GM19463 (cell line): Measurements from ENCODE around the gene LCLAT1.
"Not testable (repeated sequence)": the region's sequence is repeated elsewhere in the genome, so short reads cannot be mapped to it uniquely, and the experiment has no call there.

Source experiments
- ATAC-seq: cut with Tn5 transposase; IDR thresholded peaks from one replicate; pipeline ENCODE4 v1.9.1; 2021; ENCODE audit warnings: mild to moderate bottlenecking, moderate library complexity; ENCODE audit not compliant: unreplicated experiment

LCLAT1 gene

DNA sequence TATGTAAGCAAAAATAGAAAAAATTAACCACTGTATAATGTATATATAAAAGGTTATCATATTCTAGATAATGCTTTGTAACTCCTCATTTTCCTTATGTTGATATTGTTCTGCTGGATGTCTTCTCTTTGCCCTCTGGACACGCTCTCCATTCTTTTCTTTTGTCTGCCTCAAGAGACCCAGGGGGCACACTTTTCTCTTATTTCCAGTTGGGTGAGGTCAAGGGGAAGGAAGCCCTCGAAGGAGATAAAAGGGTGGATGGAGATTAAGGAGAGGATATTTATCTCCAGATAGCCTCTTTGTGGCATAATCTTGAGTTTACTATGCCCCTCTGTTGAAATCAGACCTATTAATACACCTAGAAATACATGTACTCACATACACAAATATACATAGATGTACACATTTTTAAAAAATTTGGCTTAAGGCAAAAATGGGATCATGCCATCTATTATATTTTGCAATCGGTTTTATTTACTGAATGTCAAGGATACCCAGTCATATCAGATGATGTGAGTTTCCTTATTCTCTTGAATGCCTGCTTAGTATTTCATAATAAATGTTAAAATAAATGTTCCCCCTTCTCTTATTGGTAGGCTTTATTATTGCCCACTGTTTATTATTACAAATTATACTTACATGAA, 65.3 kb downstream of the LCLAT1 start:
- no peak for ATAC-seq

GRCh38 chr2:30513649-30514048, 66.6 kb downstream of the LCLAT1 start:
- not testable (repeated sequence) for ATAC-seq

GRCh38 chr2:30514134-30514847, 67.2 kb downstream of the LCLAT1 start:
- ATAC-seq = peak; percentile 79

DNA sequence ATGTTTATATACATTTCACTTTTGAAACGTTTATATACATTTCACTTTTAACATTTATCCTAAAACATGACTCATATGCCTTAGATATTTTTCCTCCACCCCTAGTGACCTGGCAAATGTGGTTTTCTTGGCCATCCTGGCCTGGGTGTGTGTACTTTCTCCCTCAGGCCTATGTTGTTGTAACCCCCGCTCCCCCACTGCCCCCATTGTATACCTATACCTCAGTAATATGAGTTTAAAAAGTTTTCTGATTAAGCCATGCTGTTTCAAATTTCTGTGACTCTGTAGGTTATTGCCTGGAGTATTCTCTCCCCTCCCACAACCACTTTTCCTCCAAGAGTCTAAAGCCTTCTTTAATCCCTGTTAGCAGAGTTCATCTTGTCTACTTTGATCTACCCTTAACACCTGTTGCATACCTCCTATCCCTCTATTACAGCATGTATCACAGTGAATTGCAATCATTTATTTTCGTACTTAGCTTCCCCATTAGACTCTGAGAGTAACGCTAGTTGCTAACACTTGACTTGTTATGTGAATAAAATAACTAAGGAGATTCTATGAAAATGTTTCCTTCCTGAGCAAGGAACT, 67.9 kb downstream of the LCLAT1 start:
- peak; percentile 29 for ATAC-seq

DNA sequence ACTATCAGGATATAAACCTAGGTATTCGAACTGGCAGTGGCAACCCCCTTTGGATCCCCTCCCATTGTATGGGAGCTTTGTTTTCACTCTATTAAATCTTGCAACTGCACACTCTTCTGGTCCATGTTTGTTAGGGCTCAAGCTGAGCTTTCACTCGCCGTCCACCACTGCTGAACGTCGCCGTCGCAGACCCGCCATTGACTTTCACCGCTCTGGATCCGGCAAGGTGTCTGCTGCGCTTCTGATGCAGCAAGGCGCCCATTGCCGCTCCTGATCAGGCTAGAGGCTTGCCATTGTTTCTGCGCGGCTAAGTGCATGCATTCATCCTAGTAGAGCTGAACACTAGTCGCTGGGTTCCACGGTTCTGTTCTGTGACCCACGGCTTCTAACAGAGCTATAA, 69.1 kb downstream of the LCLAT1 start:
- no peak for ATAC-seq

GRCh38 chr2:30519796-30520195, 72.8 kb downstream of the LCLAT1 start:
- no peak for ATAC-seq

DNA sequence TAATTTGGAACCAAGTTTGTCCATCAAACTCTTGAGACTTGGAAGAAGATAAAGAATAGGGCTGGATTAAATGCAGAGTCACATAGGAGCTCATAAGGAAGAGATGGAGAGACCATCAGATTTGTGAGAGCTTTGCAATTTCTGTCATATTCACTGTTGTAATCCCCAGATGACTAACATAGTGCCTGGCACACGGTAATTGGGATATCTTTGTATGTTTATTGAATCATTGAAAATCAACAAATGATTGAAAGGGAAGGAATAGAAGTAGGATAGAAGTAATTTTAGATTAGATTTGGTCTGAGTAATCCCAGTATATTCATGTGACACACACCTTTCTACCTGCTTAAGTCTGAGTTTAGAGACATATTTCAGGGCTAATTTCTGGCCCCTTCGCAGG, 75.4 kb downstream of the LCLAT1 start:
- ATAC-seq = no peak

DNA sequence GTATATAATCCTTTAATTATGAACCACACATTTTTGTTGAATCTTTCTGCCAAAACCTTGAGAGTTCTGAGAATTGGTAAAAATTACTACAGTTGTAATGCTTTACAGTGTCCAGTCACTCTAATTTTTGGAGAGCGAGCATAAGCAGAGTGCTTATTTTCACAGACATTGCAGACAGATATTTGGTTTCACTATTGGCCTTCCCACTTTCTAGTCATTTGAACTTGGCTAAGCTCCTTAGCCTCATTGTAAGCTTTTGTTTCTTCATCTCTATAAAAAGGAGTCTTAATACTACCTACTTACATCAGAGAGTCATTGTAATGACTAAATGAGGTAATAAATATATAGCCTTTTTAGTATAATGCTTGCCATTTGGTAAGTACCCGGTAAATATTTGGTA, 80.4 kb downstream of the LCLAT1 start:
- no peak for ATAC-seq

- no peak for ATAC-seq
Observed at GRCh38 chr2:30527859-30528258, 80.8 kb downstream of the LCLAT1 start.

- no peak for ATAC-seq
Observed at GRCh38 chr2:30530346-30530745, 83.3 kb downstream of the LCLAT1 start.

DNA sequence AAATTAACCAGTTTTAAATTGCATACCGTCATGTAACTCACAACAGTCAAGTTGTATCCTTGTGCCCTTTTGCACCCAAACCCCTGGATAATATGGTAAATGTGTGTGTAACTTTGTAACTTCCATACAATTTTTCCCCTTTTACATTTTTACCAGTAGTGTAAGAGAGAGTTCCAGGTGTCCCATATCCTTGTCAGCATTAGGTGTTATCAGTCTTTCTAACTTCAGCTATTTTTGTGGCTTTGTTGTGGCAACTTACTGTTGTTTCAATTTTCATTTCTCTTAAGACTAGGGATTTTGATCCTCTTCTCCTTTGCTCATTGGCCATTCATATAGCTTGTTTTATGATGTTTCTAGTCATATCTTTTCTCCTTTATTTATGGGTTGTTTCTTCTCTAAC, 94.6 kb downstream of the LCLAT1 start:
- ATAC-seq = no peak

DNA sequence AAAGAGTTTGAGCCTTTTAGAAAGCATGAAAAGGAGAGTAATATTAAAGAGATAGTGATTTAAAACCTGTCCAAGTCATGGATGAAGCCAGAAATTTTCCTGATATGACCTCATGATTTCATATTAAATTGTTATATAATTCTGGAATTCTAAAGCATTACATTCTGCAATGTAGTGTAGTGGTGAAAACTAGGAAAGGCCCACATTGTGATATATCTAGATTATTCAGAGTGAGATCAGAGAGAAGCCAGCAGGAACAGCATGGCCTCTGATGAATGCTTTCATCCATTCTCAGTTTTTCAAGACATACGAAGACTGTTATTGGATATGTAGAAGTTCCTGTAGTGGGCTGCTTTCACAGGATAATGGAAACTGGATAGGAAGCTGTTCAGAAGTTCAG, 98.8 kb downstream of the LCLAT1 start:
- ATAC-seq = no peak

DNA sequence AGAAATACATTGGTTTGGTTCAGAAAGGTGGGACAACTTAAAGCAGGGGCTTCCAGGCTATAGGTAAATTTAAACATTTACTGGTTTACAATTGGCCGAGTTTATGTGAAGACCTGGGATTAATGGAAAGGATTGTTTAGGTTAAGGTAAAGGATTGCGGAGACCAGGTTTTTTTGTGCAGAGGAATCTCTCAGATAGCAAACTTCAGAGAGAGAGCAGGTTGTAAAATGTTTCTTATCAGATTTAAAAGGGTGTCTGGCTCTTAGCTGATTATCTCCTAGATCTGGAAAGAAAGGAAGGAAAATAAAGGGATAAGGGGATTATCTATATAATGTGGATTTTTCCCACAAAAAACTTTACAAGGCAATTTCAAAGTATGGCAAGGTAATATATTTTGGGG, 101.3 kb downstream of the LCLAT1 start:
- ATAC-seq = no peak

- no peak for ATAC-seq
Observed at GRCh38 chr2:30549096-30549495, 102.0 kb downstream of the LCLAT1 start.

- no peak for ATAC-seq
Observed at GRCh38 chr2:30559544-30560275, 112.7 kb downstream of the LCLAT1 start.

GRCh38 chr2:30561349-30561748, 114.3 kb downstream of the LCLAT1 start:
- no peak for ATAC-seq

DNA sequence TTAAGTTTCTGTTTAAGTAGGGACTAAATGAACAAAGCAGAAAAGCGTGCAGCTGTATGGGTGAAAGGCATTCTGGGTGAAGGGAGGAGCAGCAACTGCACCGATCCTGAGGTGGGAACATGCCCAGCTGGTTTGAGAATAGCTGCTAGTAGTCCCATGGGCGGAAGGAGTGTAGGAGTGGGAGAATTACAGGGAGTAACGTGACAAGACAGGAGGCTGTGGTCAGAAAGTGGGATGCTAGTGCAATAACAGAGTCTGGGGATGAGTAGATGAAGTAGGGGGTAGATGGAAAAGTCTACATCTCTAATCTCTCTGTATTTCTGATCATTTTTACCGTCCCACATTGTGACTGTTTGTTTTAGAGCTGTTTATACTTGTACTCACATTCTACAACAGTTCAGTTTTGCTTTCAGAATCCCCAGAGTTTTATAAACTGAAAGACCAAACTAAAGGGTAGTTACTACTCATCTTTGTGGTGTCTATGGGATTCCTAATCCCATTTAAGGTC, 118.9 kb downstream of the LCLAT1 start:
- no peak for ATAC-seq

DNA sequence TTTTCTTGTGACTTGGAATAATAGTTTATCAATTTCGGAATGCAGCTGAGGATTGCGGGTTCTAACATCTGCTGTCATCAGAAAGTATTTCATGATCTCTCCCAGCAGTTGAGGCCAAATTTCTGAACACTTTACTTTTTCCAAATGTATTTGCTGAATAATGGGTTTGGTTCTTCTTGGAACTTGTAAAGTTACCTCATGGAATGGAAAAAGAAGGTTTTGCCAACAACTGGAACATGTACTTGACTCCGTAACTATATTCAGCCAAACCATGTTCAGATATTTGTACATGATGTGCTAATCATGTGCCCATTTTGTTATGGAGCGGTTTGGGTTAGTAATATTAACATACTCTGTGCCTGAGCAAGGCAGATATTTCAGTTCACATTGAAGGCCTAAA, 119.6 kb downstream of the LCLAT1 start:
- no peak for ATAC-seq

- ATAC-seq = no peak
Observed at GRCh38 chr2:30567317-30567716, 120.3 kb downstream of the LCLAT1 start.

DNA sequence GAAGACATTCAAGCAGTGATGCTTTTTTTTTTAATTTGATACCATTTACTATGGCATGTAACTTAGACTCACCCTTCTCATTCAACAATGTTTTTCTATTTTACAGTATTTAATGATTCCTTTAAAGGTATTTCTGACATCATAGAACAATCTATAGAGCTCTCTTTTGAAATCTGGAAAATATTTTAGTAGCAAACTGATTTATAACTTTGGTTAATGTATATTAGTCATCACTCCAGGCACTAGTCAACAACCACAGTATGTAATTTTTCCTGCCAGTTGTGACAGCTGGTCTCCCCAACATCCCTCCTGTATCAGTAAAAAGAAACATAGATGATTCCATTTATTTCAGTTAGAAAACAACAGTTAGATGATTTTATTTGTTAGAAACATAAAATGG, 122.9 kb downstream of the LCLAT1 start:
- ATAC-seq = no peak

GRCh38 chr2:30577151-30577550, 130.1 kb downstream of the LCLAT1 start:
- no peak for ATAC-seq
